Thyroid gland (tissue), 4 donors: ENCODE data around the gene ANKRD11.

Source experiments
- CTCF ChIP-seq, 6 experiments: fragments of 200-600 bp in 3 of 6; fragments of 450-650 bp in 3 of 6; sonication (generic) in 3 of 6; IDR thresholded peaks; one replicate each; pipeline ENCODE4 v1.5.1; 2016 to 2019; ENCODE audit warnings: antibody characterized with exemption in 6 of 6, mild to moderate bottlenecking in 2 of 6, inconsistent platforms in 1 of 6, moderate library complexity in 1 of 6
- POLR2A ChIP-seq, 2 donors: fragments of 450-650 bp; IDR thresholded peaks; one replicate each; pipeline ENCODE4 v1.6.1; 2017; ENCODE audit warnings: antibody characterized with exemption in 2 of 2, mild to moderate bottlenecking in 2 of 2, moderate library complexity in 1 of 2

DNA sequence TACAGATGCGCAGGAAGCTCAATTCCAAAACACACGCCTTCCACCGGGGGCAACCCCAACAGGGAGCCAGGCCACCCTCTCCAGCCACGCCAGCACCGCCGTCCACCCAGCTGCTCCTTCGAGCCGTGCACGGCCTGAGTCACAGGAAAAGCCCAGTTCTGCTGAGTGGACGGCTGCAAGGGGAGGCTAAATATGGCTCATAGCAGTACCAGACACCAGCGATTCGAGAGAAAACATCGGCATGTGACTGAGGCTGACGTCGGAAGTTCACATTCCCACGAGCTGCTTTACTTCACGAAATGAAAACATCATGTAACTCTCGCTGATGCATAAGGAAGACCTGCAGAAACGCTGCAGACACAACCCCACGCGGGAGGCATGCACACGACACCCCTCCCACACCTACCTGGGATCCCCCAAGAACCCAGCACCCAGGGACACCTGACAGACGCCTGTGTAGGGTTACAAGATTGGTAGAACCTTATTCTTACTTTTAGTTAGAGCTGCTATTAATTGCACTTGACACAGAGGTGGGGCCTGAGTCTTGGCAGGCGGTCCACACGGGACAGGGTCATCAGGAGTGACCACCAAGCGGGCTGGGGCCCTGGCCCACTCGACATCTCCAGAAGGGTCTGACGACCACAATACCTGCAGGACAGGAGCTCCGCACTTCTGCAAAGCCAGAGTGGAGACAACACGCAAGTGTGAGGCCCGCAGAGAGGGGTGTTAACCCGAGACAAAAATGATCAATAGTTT, 116.8 kb downstream of the ANKRD11 start:
- TF ChIP-seq CTCF (IDR thresholded peaks at IDR 0.05) (no peak), POLR2A (IDR thresholded peaks at IDR 0.05) (no peak)
